Lower leg skin (tissue), 3 donors: ENCODE measurements around the gene UTY.

Experiments used
- CTCF ChIP-seq, 3 donors: fragments of 450-650 bp; IDR thresholded peaks; one replicate each; pipeline ENCODE4 v1.5.1; 2016; ENCODE audit warnings: antibody characterized with exemption in 3 of 3, mild to moderate bottlenecking in 3 of 3, moderate library complexity in 2 of 3
- POLR2A ChIP-seq, 2 donors: fragments of 450-650 bp; IDR thresholded peaks; one replicate each; pipeline ENCODE4 v1.6.1; 2016 to 2017; ENCODE audit warnings: antibody characterized with exemption in 2 of 2, mild to moderate bottlenecking in 1 of 2, moderate library complexity in 1 of 2

DNA sequence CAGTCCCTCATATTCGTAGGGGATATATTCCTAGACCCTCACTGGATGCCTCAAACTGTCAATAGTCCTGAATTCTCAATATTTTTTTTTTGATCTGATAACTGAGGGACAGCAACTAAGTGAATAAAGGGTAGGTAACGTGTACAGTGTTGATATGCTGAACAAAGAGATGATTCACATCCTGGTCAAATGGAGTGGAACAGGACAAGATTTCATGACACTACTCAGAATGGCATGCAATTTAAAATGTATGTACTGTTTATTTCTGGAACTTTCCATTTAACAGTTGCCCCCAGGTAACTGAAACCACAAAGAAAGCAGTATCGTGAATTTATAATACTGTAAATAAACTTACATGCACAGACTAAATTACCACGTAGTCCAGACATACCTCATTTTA is 128.4 kb downstream of the UTY start:
- TF ChIP-seq CTCF (IDR thresholded peaks at IDR 0.05): no peak
- no peak for TF ChIP-seq POLR2A (IDR thresholded peaks at IDR 0.05)
